OCI-LY3 (cell line): Measurements from ENCODE around the gene SLF1.

ENCODE experiments used
- H2AFZ ChIP-seq: fragments of 200-600, 300-600 bp; shearing (Covaris generic); 2 replicates; pipeline ENCODE4 v1.6.0; 2014; ENCODE audit warnings: antibody characterized with exemption, low read depth, low read length
- H3K27ac ChIP-seq: fragments of 200-600, 300-600 bp; sonication (generic); 2 replicates; pipeline ENCODE4 v1.5.1; 2014; ENCODE audit warnings: mild to moderate bottlenecking, low read length, moderate library complexity, mixed read lengths
- H3K27me3 ChIP-seq: fragments of 200-600, 300-600 bp; sonication (generic); 2 replicates; pipeline ENCODE4 v1.6.1; 2014; ENCODE audit warnings: low read depth, low read length, mixed read lengths
- H3K36me3 ChIP-seq: fragments of 200-600, 300-600 bp; sonication (generic); replicated peaks from 2 replicates; pipeline ENCODE3; 2014; ENCODE audit warnings: low read depth, low read length, mixed read lengths
- H3K4me1 ChIP-seq: fragments of 300-600, 200-600 bp; sonication (generic); 2 replicates; pipeline ENCODE4 v1.6.1; 2014; ENCODE audit warnings: low read length, mixed read lengths
- H3K4me2 ChIP-seq: fragments of 200-600, 300-600 bp; sonication (generic); 2 replicates; pipeline ENCODE4 v1.6.1; 2014; ENCODE audit warnings: low read length, mixed read lengths
- H3K4me3 ChIP-seq: fragments of 300-600, 200-600 bp; sonication (generic); 2 replicates; pipeline ENCODE4 v1.5.1; 2014; ENCODE audit warnings: antibody characterized with exemption, mild to moderate bottlenecking, low read length, moderate library complexity
- H3K79me2 ChIP-seq: fragments of 300-600, 200-600 bp; shearing (Covaris generic); 2 replicates; pipeline ENCODE4 v1.6.1; 2014; ENCODE audit warnings: mild to moderate bottlenecking, low read length, mixed read lengths
- H3K9ac ChIP-seq: fragments of 300-600, 200-600 bp; shearing (Covaris generic); 2 replicates; pipeline ENCODE4 v1.6.0; 2014; ENCODE audit warnings: mild to moderate bottlenecking, low read length, moderate library complexity
- H3K9me3 ChIP-seq: fragments of 200-600, 300-600 bp; shearing (Covaris generic); 2 replicates; pipeline ENCODE4 v1.6.1; 2014; ENCODE audit warnings: low read length, mixed read lengths; ENCODE audit not compliant: insufficient read depth
- H4K20me1 ChIP-seq: fragments of 200-600, 300-600 bp; sonication (generic); 2 replicates; pipeline ENCODE4 v1.6.1; 2016; ENCODE audit warnings: low read length, mixed read lengths; ENCODE audit not compliant: insufficient read depth
- EZH2phosphoT487 ChIP-seq: fragments of 200-600 bp; shearing (Covaris generic); IDR thresholded peaks from 2 replicates; pipeline ENCODE4 v1.6.1; 2018; ENCODE audit warnings: antibody characterized with exemption, mixed run types, low read depth
- TF ChIP-seq, protein P1 (sequence below): fragments of 200-600, 300-600 bp; sonication (generic); IDR thresholded peaks from 2 replicates; pipeline ENCODE4 v1.5.1; 2014; ENCODE audit warnings: antibody characterized with exemption, low read length, low read depth

The SLF1 gene

DNA sequence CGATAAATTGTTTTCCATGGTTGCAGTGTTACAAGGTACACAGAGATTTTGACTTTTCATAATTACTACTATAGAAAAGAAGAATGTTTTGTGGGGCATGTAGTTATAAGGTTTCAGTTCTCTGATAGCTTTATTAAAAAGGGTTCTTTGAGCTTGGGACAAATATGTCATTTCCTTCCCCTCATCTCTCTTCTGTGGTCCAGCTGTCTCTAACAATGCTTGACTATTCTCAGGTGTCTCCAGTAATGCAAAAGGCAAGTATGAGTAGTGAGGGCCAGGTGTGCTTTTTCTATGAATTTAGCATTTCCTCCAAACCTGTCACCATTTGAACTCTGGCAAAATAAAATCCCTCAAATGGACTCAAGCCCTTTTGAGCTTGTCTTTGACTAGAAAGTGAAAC is 84.3 kb downstream of the SLF1 start:
- H3K27ac ChIP-seq = no peak overlapping the region
- no peaks in the 10 kb centered on the region for H3K79me2 ChIP-seq
- no peaks in the 10 kb centered on the region for H3K36me3 ChIP-seq
- H3K27me3 ChIP-seq = no peaks in the 10 kb centered on the region
- H3K4me2 ChIP-seq = no peak overlapping the region
- no peak overlapping the region for H3K9ac ChIP-seq
- no peak overlapping the region for H3K4me3 ChIP-seq
- peaks cover 23% of the 10 kb centered on the region for H3K4me1 ChIP-seq
- no peak overlapping the region for H2AFZ ChIP-seq
- H4K20me1 ChIP-seq = no peaks in the 10 kb centered on the region
- no peaks in the 10 kb centered on the region for H3K9me3 ChIP-seq
- no peak for TF ChIP-seq EZH2phosphoT487
- TF ChIP-seq, protein P1, sequence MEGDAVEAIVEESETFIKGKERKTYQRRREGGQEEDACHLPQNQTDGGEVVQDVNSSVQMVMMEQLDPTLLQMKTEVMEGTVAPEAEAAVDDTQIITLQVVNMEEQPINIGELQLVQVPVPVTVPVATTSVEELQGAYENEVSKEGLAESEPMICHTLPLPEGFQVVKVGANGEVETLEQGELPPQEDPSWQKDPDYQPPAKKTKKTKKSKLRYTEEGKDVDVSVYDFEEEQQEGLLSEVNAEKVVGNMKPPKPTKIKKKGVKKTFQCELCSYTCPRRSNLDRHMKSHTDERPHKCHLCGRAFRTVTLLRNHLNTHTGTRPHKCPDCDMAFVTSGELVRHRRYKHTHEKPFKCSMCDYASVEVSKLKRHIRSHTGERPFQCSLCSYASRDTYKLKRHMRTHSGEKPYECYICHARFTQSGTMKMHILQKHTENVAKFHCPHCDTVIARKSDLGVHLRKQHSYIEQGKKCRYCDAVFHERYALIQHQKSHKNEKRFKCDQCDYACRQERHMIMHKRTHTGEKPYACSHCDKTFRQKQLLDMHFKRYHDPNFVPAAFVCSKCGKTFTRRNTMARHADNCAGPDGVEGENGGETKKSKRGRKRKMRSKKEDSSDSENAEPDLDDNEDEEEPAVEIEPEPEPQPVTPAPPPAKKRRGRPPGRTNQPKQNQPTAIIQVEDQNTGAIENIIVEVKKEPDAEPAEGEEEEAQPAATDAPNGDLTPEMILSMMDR = no peak

DNA sequence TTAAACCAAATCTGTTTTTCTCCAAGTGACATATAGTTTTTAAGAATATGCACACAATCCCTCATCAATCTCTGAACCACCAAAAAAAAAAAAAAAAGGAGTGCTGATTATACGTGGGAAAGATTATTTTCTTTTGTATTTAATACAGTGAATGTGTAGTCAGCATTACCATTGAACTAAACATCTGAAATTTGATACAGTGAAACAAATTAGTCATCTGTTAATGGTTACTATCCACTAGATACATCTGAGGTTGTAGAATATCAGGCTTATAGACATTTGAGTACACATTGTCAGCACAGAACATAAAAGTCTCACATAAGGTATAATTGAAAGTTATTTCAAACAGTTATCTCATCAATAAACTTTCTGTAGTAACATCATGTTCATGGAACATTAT is 87.0 kb downstream of the SLF1 start:
- no peaks in the 10 kb centered on the region for H3K36me3 ChIP-seq
- H3K9ac ChIP-seq = no peak overlapping the region
- H3K4me1 ChIP-seq = peaks cover 18% of the 10 kb centered on the region
- no peaks in the 10 kb centered on the region for H3K79me2 ChIP-seq
- no peaks in the 10 kb centered on the region for H3K9me3 ChIP-seq
- no peak overlapping the region for H2AFZ ChIP-seq
- H3K27ac ChIP-seq = no peak overlapping the region
- TF ChIP-seq, protein P1 = no peak
- no peak for TF ChIP-seq EZH2phosphoT487
- H3K4me3 ChIP-seq = no peak overlapping the region
- H4K20me1 ChIP-seq = no peaks in the 10 kb centered on the region
- no peaks in the 10 kb centered on the region for H3K27me3 ChIP-seq
- H3K4me2 ChIP-seq = no peak overlapping the region

DNA sequence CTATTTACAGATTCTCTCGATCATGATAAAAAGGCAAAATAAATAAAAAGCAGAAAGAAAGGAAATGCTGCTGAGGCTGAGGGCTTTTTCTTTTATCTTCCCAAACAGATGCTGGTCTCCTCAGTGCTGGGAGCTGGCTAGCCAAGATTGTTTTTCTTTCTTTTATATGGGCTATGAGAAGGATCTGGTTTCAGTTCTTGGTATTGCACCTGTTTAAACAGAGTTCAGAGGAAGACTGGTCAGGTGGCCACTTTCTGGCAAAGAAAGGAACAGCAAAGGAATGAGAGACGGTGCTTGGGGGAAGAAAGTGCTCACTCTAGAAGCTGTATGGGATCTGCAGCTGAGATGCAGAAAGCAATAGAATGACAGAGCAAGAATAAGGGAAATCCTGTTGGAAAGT is 88.9 kb downstream of the SLF1 start:
- no peaks in the 10 kb centered on the region for H3K79me2 ChIP-seq
- H3K36me3 ChIP-seq = no peaks in the 10 kb centered on the region
- no peaks in the 10 kb centered on the region for H3K27me3 ChIP-seq
- no peaks in the 10 kb centered on the region for H3K9me3 ChIP-seq
- no peak overlapping the region for H3K27ac ChIP-seq
- H4K20me1 ChIP-seq = no peaks in the 10 kb centered on the region
- no peak overlapping the region for H3K4me3 ChIP-seq
- no peak overlapping the region for H3K4me2 ChIP-seq
- H3K4me1 ChIP-seq = peaks cover 13% of the 10 kb centered on the region
- H3K9ac ChIP-seq = no peak overlapping the region
- TF ChIP-seq EZH2phosphoT487 = no peak
- H2AFZ ChIP-seq = no peak overlapping the region

DNA sequence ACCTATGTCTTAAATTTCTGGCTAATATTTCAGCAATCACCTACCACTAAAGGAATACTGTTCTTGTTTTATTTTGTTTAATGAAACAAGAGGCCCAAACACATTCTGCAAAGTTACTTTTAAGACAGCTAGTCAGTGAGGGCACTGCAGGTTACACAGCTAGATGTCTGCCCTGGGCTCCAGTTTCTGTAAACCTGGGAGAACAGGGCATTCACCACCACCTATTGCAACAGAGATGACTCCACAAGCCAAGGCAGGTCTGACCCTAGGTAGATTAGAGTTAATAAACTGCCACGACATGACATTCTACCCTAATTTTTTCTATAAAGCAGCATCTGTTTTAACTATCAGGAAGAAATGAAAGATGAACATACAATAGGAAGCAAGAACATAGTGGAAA is 90.8 kb downstream of the SLF1 start:
- H3K4me2 ChIP-seq = no peak overlapping the region
- H3K4me3 ChIP-seq = no peak overlapping the region
- no peaks in the 10 kb centered on the region for H3K27me3 ChIP-seq
- H3K27ac ChIP-seq = no peak overlapping the region
- no peaks in the 10 kb centered on the region for H3K9me3 ChIP-seq
- H3K9ac ChIP-seq = no peak overlapping the region
- peaks cover 8% of the 10 kb centered on the region for H3K4me1 ChIP-seq
- no peak for TF ChIP-seq EZH2phosphoT487
- TF ChIP-seq, protein P1 = no peak
- no peaks in the 10 kb centered on the region for H4K20me1 ChIP-seq
- no peaks in the 10 kb centered on the region for H3K36me3 ChIP-seq
- no peaks in the 10 kb centered on the region for H3K79me2 ChIP-seq
- H2AFZ ChIP-seq = no peak overlapping the region

DNA sequence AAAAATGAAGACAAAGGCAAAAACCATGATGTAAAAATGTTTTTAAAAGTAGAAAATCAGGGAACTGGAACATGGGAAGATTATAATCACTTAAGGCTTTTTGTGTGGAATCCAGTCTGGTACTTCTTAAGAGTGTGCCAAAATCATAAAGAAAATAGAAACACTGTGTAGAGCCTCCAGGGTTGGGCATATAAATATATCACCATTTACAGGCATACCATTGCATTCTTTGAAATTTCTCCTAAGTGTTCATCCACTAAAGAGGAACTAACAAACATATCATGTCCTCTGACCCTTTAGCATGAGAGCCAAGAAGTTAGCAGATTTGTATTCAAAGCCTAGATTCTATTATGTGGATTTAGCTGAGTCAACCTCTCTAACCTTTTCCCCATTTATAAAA is 93.3 kb downstream of the SLF1 start:
- no peaks in the 10 kb centered on the region for H3K79me2 ChIP-seq
- H2AFZ ChIP-seq = no peak overlapping the region
- H4K20me1 ChIP-seq = no peaks in the 10 kb centered on the region
- peaks cover 8% of the 10 kb centered on the region for H3K4me1 ChIP-seq
- H3K4me3 ChIP-seq = no peak overlapping the region
- H3K27me3 ChIP-seq = no peaks in the 10 kb centered on the region
- H3K9ac ChIP-seq = no peak overlapping the region
- H3K9me3 ChIP-seq = no peaks in the 10 kb centered on the region
- TF ChIP-seq EZH2phosphoT487 = no peak
- TF ChIP-seq, protein P1 = no peak
- H3K27ac ChIP-seq = no peak overlapping the region
- H3K4me2 ChIP-seq = no peak overlapping the region
- no peaks in the 10 kb centered on the region for H3K36me3 ChIP-seq
